Smooth muscle cell (in vitro differentiated cells): ENCODE data around the gene MAMDC4. TPM values are rescaled to one million over a fixed set of nuclear protein-coding genes. Genes with fewer than 3 reads are reported as not detected.
"Not testable (repeated sequence)": the region's sequence is repeated elsewhere in the genome, so short reads cannot be mapped to it uniquely, and the experiment has no call there.

Experiments used
- DNase-seq: peaks from one replicate; lab custom pipeline; 2025; ENCODE audit not compliant: unreplicated experiment; lab: John Stamatoyannopoulos, UW
- H2AFZ ChIP-seq: fragments of 200-600 bp; sonication (generic); 2 replicates; pipeline ENCODE4 v1.6.0; 2016; ENCODE audit warnings: antibody characterized with exemption, low read depth, mild to moderate bottlenecking
- H3F3A ChIP-seq: fragments of 200-600 bp; sonication (generic); 2 replicates; pipeline ENCODE4 v1.6.0; 2017; ENCODE audit warnings: antibody characterized with exemption, low read depth
- H3K27ac ChIP-seq: fragments of 200-600 bp; sonication (generic); 2 replicates; pipeline ENCODE4 v1.5.1; 2016; ENCODE audit warnings: low read depth, mild to moderate bottlenecking
- H3K27me3 ChIP-seq: fragments of 200-600 bp; sonication (generic); 2 replicates; pipeline ENCODE4 v1.6.1; 2016; ENCODE audit warnings: low read depth, mild to moderate bottlenecking
- H3K36me3 ChIP-seq: fragments of 200-600 bp; sonication (generic); 2 replicates; pipeline ENCODE4 v1.5.1; 2016; ENCODE audit warnings: low read depth
- H3K4me1 ChIP-seq: fragments of 200-600 bp; sonication (generic); 2 replicates; pipeline ENCODE4 v1.5.1; 2016; ENCODE audit warnings: low read depth
- H3K4me2 ChIP-seq: fragments of 200-600 bp; sonication (generic); 2 replicates; pipeline ENCODE4 v1.6.0; 2016; ENCODE audit warnings: mild to moderate bottlenecking
- H3K4me3 ChIP-seq: fragments of 200-600 bp; sonication (generic); 2 replicates; pipeline ENCODE4 v1.5.1; 2016; ENCODE audit warnings: mild to moderate bottlenecking
- H3K79me2 ChIP-seq: fragments of 200-600 bp; sonication (generic); 2 replicates; pipeline ENCODE4 v1.6.0; 2016; ENCODE audit warnings: low read depth, mild to moderate bottlenecking
- H3K9ac ChIP-seq: fragments of 200-600 bp; sonication (generic); 2 replicates; pipeline ENCODE4 v1.6.0; 2016; ENCODE audit warnings: low read depth
- H3K9me3 ChIP-seq: fragments of 200-600 bp; sonication (generic); replicated peaks from 2 replicates; pipeline ENCODE4 v1.5.1; 2016; ENCODE audit warnings: low read depth
- H4K20me1 ChIP-seq: fragments of 200-600 bp; sonication (generic); 2 replicates; pipeline ENCODE4 v1.6.0; 2016; ENCODE audit warnings: low read depth
- CTCF ChIP-seq: fragments of 200-600 bp; sonication (generic); IDR thresholded peaks from 2 replicates; pipeline ENCODE4 v1.5.1; 2017; ENCODE audit warnings: borderline replicate concordance, mild to moderate bottlenecking, antibody characterized with exemption; ENCODE audit not compliant: insufficient read depth, poor library complexity, severe bottlenecking
- WGBS: methylation state at CpG from one replicate; pipeline ENCODE4 v1.1.7; 2016; ENCODE audit warnings: low lambda C conversion rate; 5-methylcytosine and 5-hydroxymethylcytosine counted together
- polyA plus RNA-seq: library from polyadenylated mRNA; unstranded; fragments of >200 nt; fragmentation: Nextera tagmentation; extraction: Ambion mirVana; gene quantifications from 2 replicates; pipeline ENCODE4 v1.2.1, GENCODE V29; 2016
- total RNA-seq: library from RNA; depleted of rRNA; stranded (reverse); fragments of >200 nt; gene quantifications from 2 replicates; pipeline ENCODE4 v1.2.3, GENCODE V29; 2014

The MAMDC4 gene
- total and polyA plus RNA-seq, 2 experiments from 2014 or later, result 3.8 to 7.5 TPM

DNA sequence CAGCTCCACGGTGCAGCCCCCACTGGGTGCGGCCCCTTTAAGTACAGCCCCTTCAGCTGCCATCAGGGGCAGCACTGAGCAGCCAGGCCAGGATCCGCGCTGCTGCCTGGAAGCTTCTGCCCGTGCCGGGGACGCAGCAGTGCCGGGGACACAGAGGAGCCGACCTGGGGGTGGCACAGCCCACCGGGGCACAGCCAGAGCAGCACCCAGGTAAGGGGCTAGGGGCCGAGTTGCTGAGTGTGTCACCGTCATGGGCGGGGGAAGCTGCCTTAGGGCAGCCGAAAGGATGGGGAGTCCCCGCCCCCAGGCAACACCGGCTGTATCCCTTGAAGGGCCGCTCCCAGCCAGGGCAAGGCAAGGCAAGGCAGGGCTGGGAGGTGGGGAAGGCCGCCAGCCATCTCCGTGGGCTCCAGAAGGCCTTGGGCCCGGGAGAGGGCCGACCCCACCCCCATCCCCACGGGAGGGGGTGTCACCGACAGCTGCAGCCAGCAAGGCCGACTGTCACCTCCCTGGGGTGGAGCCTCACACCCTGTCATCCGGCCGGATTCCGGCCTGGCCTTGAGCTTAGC is 9.7 kb upstream of the MAMDC4 start, which contains the start of gene AJM1:
AJM1 (plus strand) TSS at position 99 of the 569 bp plus-strand sequence. CDS start 1,937 bp downstream, outside the sequence.
- Histone ChIP-seq H4K20me1 (peaks cover 26% of the 10 kb centered on the region), H3K4me3 (peak within 1 kb of the TSS; percentile 55), H3K4me1 (peaks cover 24% of the 10 kb centered on the region), H3K4me2 (peak within 1 kb of the TSS; percentile 81)
- peak; percentile 57 for DNase-seq
- not testable (repeated sequence) for H3K79me2 ChIP-seq, H3K36me3 ChIP-seq, H3F3A ChIP-seq, H2AFZ ChIP-seq, H3K9me3 ChIP-seq, H3K9ac ChIP-seq, H3K27ac ChIP-seq, H3K27me3 ChIP-seq
- 5% methylated on average over 26 of the region's 27 CpGs for WGBS
- TF ChIP-seq CTCF, result peak; percentile 81

DNA sequence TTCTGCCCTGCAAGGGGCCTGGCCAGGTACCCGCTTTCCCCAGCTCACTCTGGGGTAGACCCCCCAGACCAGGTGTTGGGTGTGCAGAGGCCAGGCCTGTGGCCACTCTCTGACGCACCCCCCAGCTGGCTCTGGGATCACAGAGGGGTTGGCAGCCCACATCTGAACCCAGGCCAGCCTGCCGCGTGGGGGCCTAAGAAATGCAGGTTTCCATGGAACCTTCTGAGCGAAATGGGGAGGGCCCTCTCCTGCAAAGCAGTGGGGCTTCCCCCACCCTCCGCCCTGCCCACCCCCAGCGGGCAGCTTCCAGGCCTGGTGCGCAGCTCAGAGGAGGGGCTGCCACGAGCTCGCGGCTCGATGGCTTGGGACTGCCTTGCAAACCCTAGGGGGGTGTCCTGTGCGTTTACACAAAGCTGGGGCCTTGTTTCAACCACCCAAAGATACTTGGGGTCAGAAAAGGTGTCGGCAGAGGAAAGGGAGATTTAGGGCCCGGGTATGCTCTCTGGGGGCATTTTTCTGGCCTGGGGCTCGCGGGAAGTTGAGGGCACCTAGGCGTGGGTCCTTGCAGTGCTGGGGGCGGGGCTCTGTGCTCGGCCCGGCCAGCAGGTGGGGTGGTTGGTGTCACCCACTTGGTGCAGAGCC is 8.9 kb upstream of the MAMDC4 start:
- not testable (repeated sequence) for H3K79me2 ChIP-seq, H3F3A ChIP-seq, H3K27me3 ChIP-seq, H3K27ac ChIP-seq, H3K36me3 ChIP-seq, H2AFZ ChIP-seq, H3K4me3 ChIP-seq, H3K9me3 ChIP-seq, H3K9ac ChIP-seq, DNase-seq
- peaks cover 24% of the 10 kb centered on the region for H3K4me1 ChIP-seq
- 80% methylated on average over 20 of the region's 21 CpGs for WGBS
- peaks cover 26% of the 10 kb centered on the region for H4K20me1 ChIP-seq
- peak overlapping the region; percentile 81 for H3K4me2 ChIP-seq

DNA sequence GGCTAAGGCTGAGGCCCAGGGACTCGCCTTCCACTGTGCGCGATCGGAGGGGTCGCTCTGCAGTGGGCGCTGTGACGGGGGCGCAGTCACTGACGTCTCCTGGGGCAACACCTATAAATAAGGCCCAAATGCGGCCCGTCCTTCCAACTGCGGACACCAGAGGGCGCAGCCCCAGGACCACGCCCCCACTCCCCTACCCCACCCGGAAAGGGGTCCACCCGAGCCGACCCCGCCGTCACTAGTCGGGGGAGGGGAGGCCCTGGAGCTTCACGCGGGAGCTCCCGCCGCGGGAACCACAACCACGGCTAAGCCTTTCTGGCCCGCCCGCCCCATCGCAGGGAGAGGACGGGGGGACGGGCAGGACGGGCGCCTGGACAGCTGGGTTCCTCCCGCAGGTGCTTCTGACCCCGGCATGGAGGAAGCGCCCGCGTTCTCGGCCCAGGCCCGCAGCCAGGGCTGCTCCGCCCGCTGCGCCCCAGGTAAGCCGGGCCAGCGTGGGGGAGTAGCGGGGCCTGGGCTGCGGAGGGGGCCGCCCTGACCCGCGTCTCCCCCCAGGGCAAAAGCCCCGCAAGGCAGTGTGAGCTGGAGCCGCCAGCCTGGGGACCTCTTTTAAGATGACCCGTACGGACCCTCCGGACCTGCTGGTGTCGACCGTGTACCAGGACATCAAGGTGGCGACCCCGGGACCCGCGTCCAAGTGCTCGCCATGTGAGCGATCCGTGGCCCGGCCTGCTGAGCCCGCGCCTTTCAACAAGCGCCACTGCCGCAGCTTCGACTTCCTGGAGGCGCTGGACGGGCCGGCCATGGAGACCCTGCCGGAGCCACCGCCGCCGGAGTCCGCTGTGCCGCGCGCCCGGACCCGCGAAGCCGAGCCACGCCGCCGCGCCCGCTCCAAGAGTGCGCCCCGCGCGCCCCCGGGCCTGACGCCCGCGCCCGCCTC is 8.1 kb upstream of the MAMDC4 start:
- not testable (repeated sequence) for H3K36me3 ChIP-seq, H3K4me3 ChIP-seq, H2AFZ ChIP-seq, H3K9me3 ChIP-seq, H3K4me2 ChIP-seq, DNase-seq, H3F3A ChIP-seq, H3K27ac ChIP-seq, H3K9ac ChIP-seq, H3K79me2 ChIP-seq, H3K27me3 ChIP-seq
- 79% methylated on average over 53 of the region's 99 CpGs for WGBS
- Histone ChIP-seq H4K20me1 (peaks cover 26% of the 10 kb centered on the region), H3K4me1 (peaks cover 24% of the 10 kb centered on the region)
- TF ChIP-seq CTCF, result peak; percentile 47

DNA sequence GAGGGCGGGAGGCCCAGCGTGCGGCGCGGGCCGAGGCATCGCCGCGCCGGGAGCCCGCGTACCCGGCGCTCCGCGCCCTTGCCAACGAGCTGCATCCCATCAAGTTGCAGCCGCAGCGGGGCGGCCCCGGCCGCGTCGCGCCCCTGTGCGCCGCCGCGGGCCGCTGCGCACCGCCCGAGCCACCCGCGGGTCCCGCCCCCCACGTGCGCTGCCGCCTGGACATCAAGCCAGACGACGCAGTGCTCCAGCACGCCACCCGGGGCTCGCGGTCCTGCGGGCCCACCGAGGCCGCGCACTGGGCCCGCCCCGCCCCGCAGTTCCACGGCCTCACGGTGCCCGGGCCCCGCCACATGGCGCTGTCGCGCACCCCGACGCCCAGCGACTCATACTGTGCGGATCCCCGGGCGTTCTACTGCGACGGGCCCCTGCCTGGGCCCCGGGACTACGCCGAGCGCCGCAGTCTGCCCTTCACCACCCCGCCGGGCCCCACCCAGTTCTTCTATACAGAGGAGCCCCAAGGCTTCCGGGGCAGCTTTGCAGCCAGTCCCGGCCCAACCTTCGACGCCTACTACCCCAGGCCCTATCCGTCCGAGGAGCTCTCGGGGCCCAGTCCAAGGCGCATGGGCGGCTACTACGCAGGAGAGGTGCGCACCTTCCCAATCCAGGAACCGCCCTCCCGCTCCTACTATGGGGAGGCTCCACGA is 7.2 kb upstream of the MAMDC4 start:
- Histone ChIP-seq H3K4me1 (peaks cover 27% of the 10 kb centered on the region), H3K79me2 (peaks cover 3% of the 10 kb centered on the region), H4K20me1 (peaks cover 26% of the 10 kb centered on the region), H2AFZ (no peak overlapping the region), H3K36me3 (no peaks in the 10 kb centered on the region), H3K27me3 (no peaks in the 10 kb centered on the region), H3K4me3 (no peak overlapping the region), H3K4me2 (no peak overlapping the region), H3F3A (peaks cover 5% of the 10 kb centered on the region), H3K9ac (no peak overlapping the region), H3K27ac (no peak overlapping the region), H3K9me3 (no peaks in the 10 kb centered on the region)
- WGBS, result 95% methylated on average over 33 of the region's 88 CpGs
- no peak for TF ChIP-seq CTCF
- no peak for DNase-seq
